ENCODE results near the gene EFHD2.

The EFHD2 gene

DNA sequence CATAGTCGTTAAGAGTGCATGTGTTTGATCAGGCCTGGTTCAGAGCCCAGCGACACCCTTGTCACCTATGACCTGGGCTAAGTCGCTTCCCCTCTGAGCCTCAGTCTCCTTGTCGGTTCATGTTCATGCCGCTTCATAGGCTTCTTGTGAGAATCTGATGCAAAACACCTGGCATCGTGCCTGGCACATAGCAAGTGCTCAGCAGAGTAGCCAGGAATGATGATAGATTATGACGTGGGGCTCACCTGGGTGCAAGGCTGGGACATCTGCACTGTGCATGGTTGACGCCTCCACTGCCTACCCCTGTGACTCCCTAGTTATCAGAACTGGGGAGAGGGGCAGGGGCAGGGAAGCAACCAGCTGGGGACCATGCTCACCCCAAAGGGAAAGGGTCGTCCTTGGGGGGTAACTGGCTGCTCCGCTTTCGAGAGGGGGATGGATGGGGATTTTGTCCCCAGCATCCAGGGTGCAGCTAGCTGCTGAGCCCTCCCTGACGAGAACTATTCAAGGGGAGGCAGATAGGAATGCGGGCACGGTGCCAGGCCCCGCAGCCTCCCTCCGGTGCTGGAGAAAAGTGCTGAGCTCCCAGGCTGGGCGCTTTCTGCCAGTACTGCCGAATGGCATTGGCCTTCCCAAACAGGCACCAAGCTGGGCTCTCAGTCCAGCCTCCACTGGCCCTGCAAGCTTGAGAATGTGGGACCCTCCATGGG lies 9.3 kb downstream of the EFHD2 start:
- CTCF ChIA-PET, result interaction anchor here (8.0 kb wide), 1 partner anchor 12 kb away, joined by 50 read pairs; no protein-coding TSS in a partner anchor
- DNase-seq (ENCODE audit: extremely low spot score), result no peak
- POLR2A ChIA-PET, result no interaction called here
- no peak for TF ChIP-seq CTCF (IDR thresholded peaks at IDR 0.05; ENCODE audit: control extremely low read depth, extremely low read depth, low read depth, missing control alignments)

DNA sequence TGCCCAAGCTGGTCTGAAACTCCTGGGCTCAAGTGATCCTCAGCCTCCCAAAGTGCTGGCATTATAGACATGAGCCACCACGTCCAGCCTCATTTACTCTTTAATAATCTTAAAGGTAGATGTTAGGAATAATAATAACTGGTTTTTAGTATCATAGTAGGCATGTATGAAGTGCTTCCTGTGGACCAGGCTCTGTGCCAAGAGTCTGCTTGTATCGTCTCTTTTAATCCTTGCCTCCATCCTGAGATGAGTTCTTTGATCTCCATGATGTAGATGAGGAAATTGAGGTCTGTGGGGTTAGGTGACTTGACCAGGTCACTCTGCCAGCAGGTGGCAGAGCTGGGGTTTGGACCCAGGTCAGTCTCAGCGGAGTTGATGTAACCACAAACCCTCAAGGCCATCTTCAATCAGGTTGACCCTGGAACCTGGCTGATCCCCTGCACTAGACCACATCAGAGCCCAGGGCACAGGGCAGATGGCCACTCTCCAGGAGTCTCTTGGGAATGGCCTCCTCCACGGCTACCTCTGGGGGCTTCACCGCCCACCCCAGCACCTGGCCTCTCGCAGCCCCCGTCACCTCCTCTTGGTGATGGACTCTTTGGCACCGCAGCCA lies 11.3 kb downstream of the EFHD2 start:
- CTCF ChIA-PET, result interaction anchor here (1.9 to 8.0 kb wide), 2 partner anchors 10 to 97 kb away, joined by 9 to 50 read pairs; no protein-coding TSS in a partner anchor
- no peak for DNase-seq (ENCODE audit: extremely low spot score)
- no peak for TF ChIP-seq CTCF (IDR thresholded peaks at IDR 0.05; ENCODE audit: control extremely low read depth, extremely low read depth, low read depth, missing control alignments)
- POLR2A ChIA-PET, result no interaction called here

- no peak for TF ChIP-seq CTCF (IDR thresholded peaks at IDR 0.05; ENCODE audit: control extremely low read depth, extremely low read depth, low read depth, missing control alignments)
- POLR2A ChIA-PET, result no interaction called here
- CTCF ChIA-PET, result interaction anchor here (1.2 to 8.0 kb wide), 3 partner anchors 8 to 317 kb away, joined by 4 to 50 read pairs (median 11); no protein-coding TSS in a partner anchor
- DNase-seq (ENCODE audit: extremely low spot score), result no peak
Observed at GRCh38 chr1:15422871-15423270, 13.2 kb downstream of the EFHD2 start.

- CTCF ChIA-PET, result interaction anchor here (2.7 to 8.0 kb wide), 2 partner anchors 8 to 100 kb away, joined by 11 to 50 read pairs; no protein-coding TSS in a partner anchor
- POLR2A ChIA-PET, result interaction anchor here (0.6 kb wide), 1 partner anchor 108 kb away, joined by 4 read pairs; no protein-coding TSS in a partner anchor
- no peak for TF ChIP-seq CTCF (IDR thresholded peaks at IDR 0.05; ENCODE audit: control extremely low read depth, extremely low read depth, low read depth, missing control alignments)
- no peak for DNase-seq (ENCODE audit: extremely low spot score)
Observed at GRCh38 chr1:15423355-15424077, 13.8 kb downstream of the EFHD2 start.

DNA sequence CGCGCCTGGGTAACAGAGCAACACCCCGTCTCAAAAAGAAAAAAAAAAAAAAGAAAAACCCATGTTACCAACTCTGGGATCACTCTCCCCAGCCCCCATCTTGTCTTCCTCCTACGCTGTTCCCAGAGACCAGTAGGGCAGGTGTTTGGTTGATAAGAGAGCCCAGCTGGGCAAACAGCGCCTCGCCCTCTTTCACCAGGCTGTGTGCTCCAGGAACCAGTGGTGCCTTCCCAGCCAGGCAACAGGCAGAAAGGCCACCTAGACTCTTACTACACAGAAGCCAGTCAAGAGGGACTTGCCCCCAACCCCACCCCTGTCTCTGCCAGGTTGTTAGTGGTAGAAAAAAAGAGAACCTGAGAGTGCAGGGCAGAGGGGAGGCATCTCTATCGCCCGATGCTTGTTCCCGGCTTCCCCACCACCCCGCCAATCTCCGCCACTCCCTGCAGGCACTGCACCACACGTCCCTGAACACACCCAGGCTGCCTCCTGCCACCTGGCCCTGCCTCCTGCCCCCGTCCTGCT lies 14.5 kb downstream of the EFHD2 start:
- DNase-seq (ENCODE audit: extremely low spot score), result no peak
- ChIA-PET CTCF (interaction anchor here (2.7 kb wide), 1 partner anchor 100 kb away, joined by 11 read pairs; no protein-coding TSS in a partner anchor), POLR2A (interaction anchor here (0.6 kb wide), 1 partner anchor 109 kb away, joined by 4 read pairs; no protein-coding TSS in a partner anchor)
- TF ChIP-seq CTCF (IDR thresholded peaks at IDR 0.05; ENCODE audit: control extremely low read depth, extremely low read depth, low read depth, missing control alignments), result no peak

GRCh38 chr1:15424981-15425380 lies 15.3 kb downstream of the EFHD2 start:
- no peak for TF ChIP-seq CTCF (IDR thresholded peaks at IDR 0.05; ENCODE audit: control extremely low read depth, extremely low read depth, low read depth, missing control alignments)
- DNase-seq (ENCODE audit: extremely low spot score), result no peak
- ChIA-PET CTCF (interaction anchor here (1.0 to 1.1 kb wide), 2 partner anchors 10 to 101 kb away, joined by 3 to 4 read pairs; no protein-coding TSS in a partner anchor), POLR2A (no interaction called here)
